GM23338 (cell line): ENCODE data around the gene LPIN1. TPM values are rescaled to one million over a fixed set of nuclear protein-coding genes. Genes with fewer than 3 reads are reported as not detected.

Experiments used
- ATAC-seq: fragments of 200-7000 bp; cut with Tn5 transposase; 3 replicates; pipeline ENCODE4 v1.9.1; 2020
- DNase-seq: peaks from one replicate; pipeline ENCODE4 v3.0.0-alpha.2; 2015; ENCODE audit warnings: low spot score
- H2AFZ ChIP-seq: fragments of 200-600 bp; sonication (generic); 2 replicates; pipeline ENCODE4 v1.8.0; 2016; ENCODE audit warnings: antibody characterized with exemption, mild to moderate bottlenecking, moderate library complexity
- H3F3A ChIP-seq: fragments of 200-600 bp; sonication (generic); replicated peaks from 2 replicates; pipeline ENCODE4 v1.8.0; 2017; ENCODE audit warnings: antibody characterized with exemption, mixed run types, low read depth
- H3K27ac ChIP-seq: fragments of 200-600 bp; sonication (generic); 2 replicates; pipeline ENCODE4 v1.6.1; 2016; ENCODE audit warnings: low read depth
- H3K27me3 ChIP-seq: fragments of 200-600 bp; sonication (generic); 2 replicates; pipeline ENCODE4 v1.8.0; 2016; ENCODE audit warnings: mild to moderate bottlenecking, mixed run types, moderate library complexity; ENCODE audit not compliant: insufficient read depth
- H3K36me3 ChIP-seq: fragments of 200-600 bp; sonication (generic); 2 replicates; pipeline ENCODE4 v1.8.0; 2016; ENCODE audit warnings: mild to moderate bottlenecking; ENCODE audit not compliant: insufficient read depth
- H3K4me1 ChIP-seq: fragments of 200-600 bp; sonication (generic); 2 replicates; pipeline ENCODE4 v1.8.0; 2016; ENCODE audit warnings: mild to moderate bottlenecking, moderate library complexity; ENCODE audit not compliant: insufficient read depth
- H3K4me2 ChIP-seq: fragments of 200-600 bp; sonication (generic); 2 replicates; pipeline ENCODE4 v1.7.1; 2017; ENCODE audit warnings: mixed run types
- H3K4me3 ChIP-seq: fragments of 200-600 bp; sonication (generic); 2 replicates; pipeline ENCODE4 v1.6.1; 2016; ENCODE audit warnings: mixed run types
- H3K79me2 ChIP-seq: fragments of 200-600 bp; sonication (generic); replicated peaks from 2 replicates; pipeline ENCODE4 v1.8.0; 2017; ENCODE audit warnings: mild to moderate bottlenecking; ENCODE audit not compliant: insufficient read depth
- H3K9me2 ChIP-seq: fragments of 200-600 bp; sonication (generic); 2 replicates; pipeline ENCODE4 v1.8.0; 2017; ENCODE audit not compliant: insufficient read depth
- H4K20me1 ChIP-seq: fragments of 200-600 bp; sonication (generic); replicated peaks from 2 replicates; pipeline ENCODE4 v1.8.0; 2017; ENCODE audit warnings: mild to moderate bottlenecking; ENCODE audit not compliant: insufficient read depth
- H3K27ac Mint-ChIP-seq: 2 replicates; pipeline ENCODE4 v1.8.0; 2020; ENCODE audit warnings: inconsistent platforms, mild to moderate bottlenecking, moderate library complexity, mixed read lengths
- H3K27me3 Mint-ChIP-seq: 3 replicates; pipeline ENCODE4 v1.8.0; 2022; ENCODE audit warnings: low read depth, mild to moderate bottlenecking, moderate library complexity, mixed read lengths, inconsistent platforms; ENCODE audit not compliant: insufficient read depth, poor library complexity
- H3K36me3 Mint-ChIP-seq: 3 replicates; pipeline ENCODE4 v1.8.0; 2021; ENCODE audit warnings: low read depth, mild to moderate bottlenecking, inconsistent platforms, moderate library complexity, mixed read lengths
- H3K4me1 Mint-ChIP-seq: 3 replicates; pipeline ENCODE4 v1.8.0; 2020; ENCODE audit warnings: mild to moderate bottlenecking, inconsistent platforms, mixed read lengths
- H3K4me3 Mint-ChIP-seq: 3 replicates; pipeline ENCODE4 v1.8.0; 2021; ENCODE audit warnings: moderate library complexity, mild to moderate bottlenecking, inconsistent platforms, mixed read lengths
- H3K9me3 Mint-ChIP-seq: 3 replicates; pipeline ENCODE4 v1.8.0; 2020; ENCODE audit warnings: moderate library complexity, mild to moderate bottlenecking, inconsistent platforms, mixed read lengths
- CREB1 ChIP-seq: fragments of 250-450 bp; sonication (Bioruptor Pico); IDR thresholded peaks from 2 replicates; pipeline ENCODE4 v1.5.0; 2020; ENCODE audit warnings: low read depth, mild to moderate bottlenecking, moderate library complexity
- ETS1 ChIP-seq: IDR thresholded peaks from 2 replicates; pipeline ENCODE4 v1.6.1; 2016; ENCODE audit warnings: antibody characterized with exemption
- EZH2 ChIP-seq: fragments of 200-600 bp; sonication (generic); IDR thresholded peaks from one replicate; pipeline ENCODE4 v1.8.0; 2017; ENCODE audit warnings: antibody characterized with exemption, mild to moderate bottlenecking, low read depth; ENCODE audit not compliant: unreplicated experiment
- EZH2phosphoT487 ChIP-seq: fragments of 200-600 bp; sonication (generic); IDR thresholded peaks from one replicate; pipeline ENCODE4 v1.8.1; 2018; ENCODE audit warnings: antibody characterized with exemption; ENCODE audit not compliant: unreplicated experiment
- JUNB ChIP-seq: IDR thresholded peaks from one replicate; pipeline ENCODE4 v1.6.1; 2016; ENCODE audit warnings: antibody characterized with exemption; ENCODE audit not compliant: unreplicated experiment
- NANOG ChIP-seq: IDR thresholded peaks from 2 replicates; pipeline ENCODE4 v1.6.1; 2016; ENCODE audit warnings: antibody characterized with exemption, borderline replicate concordance
- POLR2AphosphoS5 ChIP-seq: IDR thresholded peaks from 2 replicates; pipeline ENCODE4 v1.6.1; 2016; ENCODE audit warnings: antibody characterized with exemption, low read depth
- REST ChIP-seq: IDR thresholded peaks from one replicate; pipeline ENCODE4 v1.6.1; 2018; ENCODE audit warnings: antibody characterized with exemption; ENCODE audit not compliant: unreplicated experiment
- STAT1 ChIP-seq: IDR thresholded peaks from one replicate; pipeline ENCODE4 v1.6.1; 2016; ENCODE audit warnings: antibody characterized with exemption; ENCODE audit not compliant: unreplicated experiment
- ZNF114 ChIP-seq: fragments of 250-450 bp; sonication (Bioruptor Pico); IDR thresholded peaks from 2 replicates; pipeline ENCODE4 v1.5.0; 2020; ENCODE audit warnings: mild to moderate bottlenecking, moderate library complexity
- ZNF331 ChIP-seq: fragments of 250-450 bp; sonication (Bioruptor Pico); IDR thresholded peaks from 2 replicates; pipeline ENCODE4 v1.5.0; 2020; ENCODE audit warnings: low read depth, mild to moderate bottlenecking, moderate library complexity
- polyA plus RNA-seq: library from polyadenylated mRNA; unstranded; fragments of >200 nt; fragmentation: Nextera tagmentation; extraction: Ambion mirVana; gene quantifications from 2 replicates; pipeline ENCODE4 v1.2.1, GENCODE V29; 2016
- total RNA-seq: library from RNA; depleted of rRNA; stranded (reverse); fragments of >200 nt; shearing (Covaris generic); gene quantifications from 2 replicates; pipeline ENCODE4 v1.2.3, GENCODE V29; 2014
- TF ChIP-seq, protein P1 (sequence below), 2 experiments: fragments of 200-600 bp in 1 of 2; sonication (generic) in 1 of 2; conservative IDR thresholded peaks; 2 replicates each; pipeline versions ENCODE4 v1.5.1 to v1.6.1; 2016 to 2017; ENCODE audit warnings: antibody characterized with exemption in 2 of 2, low read depth in 2 of 2, mild to moderate bottlenecking in 2 of 2, moderate library complexity in 1 of 2
- TF ChIP-seq, protein P2 (sequence below): fragments of 250-450 bp; sonication (Bioruptor Pico); IDR thresholded peaks from 2 replicates; pipeline ENCODE4 v1.5.0; 2020; ENCODE audit warnings: mild to moderate bottlenecking, moderate library complexity

The LPIN1 gene
- total and polyA plus RNA-seq, 2 experiments from 2014 or later = 4.4 to 9.5 TPM

GRCh38 chr2:11784280-11784679 is 37.8 kb downstream of the LPIN1 start:
- Histone ChIP-seq H3K36me3 (peaks cover 3% of the 10 kb centered on the region; the same call in 1 of the 2 replicates), H3K27me3 (no peaks in the 10 kb centered on the region), H3K4me1 (no peaks in the 10 kb centered on the region), H3F3A (no peaks in the 10 kb centered on the region), H3K27ac (no peak overlapping the region), H3K4me2 (peak overlapping the region; percentile 80), H3K9me2 (no peaks in the 10 kb centered on the region), H3K79me2 (no peaks in the 10 kb centered on the region), H2AFZ (peak overlapping the region; percentile 94), H3K4me3 (peak overlapping the region; percentile 60), H4K20me1 (no peaks in the 10 kb centered on the region)
- H3K36me3 Mint-ChIP-seq = peaks cover 4% of the 10 kb centered on the region; the same call in 1 of the 3 replicates
- peak overlapping the region; percentile 78 for H3K4me3 Mint-ChIP-seq
- TF ChIP-seq JUNB (no peak), STAT1 (no peak), ETS1 (no peak), ZNF114 (CRISPR knock-in tag) (no peak), EZH2phosphoT487 (no peak), ZNF331 (CRISPR knock-in tag) (no peak), NANOG (no peak), EZH2 (no peak), REST (no peak), POLR2AphosphoS5 (no peak), CREB1 (CRISPR knock-in tag) (no peak)
- TF ChIP-seq, protein P1, sequence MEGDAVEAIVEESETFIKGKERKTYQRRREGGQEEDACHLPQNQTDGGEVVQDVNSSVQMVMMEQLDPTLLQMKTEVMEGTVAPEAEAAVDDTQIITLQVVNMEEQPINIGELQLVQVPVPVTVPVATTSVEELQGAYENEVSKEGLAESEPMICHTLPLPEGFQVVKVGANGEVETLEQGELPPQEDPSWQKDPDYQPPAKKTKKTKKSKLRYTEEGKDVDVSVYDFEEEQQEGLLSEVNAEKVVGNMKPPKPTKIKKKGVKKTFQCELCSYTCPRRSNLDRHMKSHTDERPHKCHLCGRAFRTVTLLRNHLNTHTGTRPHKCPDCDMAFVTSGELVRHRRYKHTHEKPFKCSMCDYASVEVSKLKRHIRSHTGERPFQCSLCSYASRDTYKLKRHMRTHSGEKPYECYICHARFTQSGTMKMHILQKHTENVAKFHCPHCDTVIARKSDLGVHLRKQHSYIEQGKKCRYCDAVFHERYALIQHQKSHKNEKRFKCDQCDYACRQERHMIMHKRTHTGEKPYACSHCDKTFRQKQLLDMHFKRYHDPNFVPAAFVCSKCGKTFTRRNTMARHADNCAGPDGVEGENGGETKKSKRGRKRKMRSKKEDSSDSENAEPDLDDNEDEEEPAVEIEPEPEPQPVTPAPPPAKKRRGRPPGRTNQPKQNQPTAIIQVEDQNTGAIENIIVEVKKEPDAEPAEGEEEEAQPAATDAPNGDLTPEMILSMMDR (conservative IDR thresholded peaks at IDR 0.05; ENCODE audit: low read depth in 2 of 2) = no peak
- TF ChIP-seq, protein P2, sequence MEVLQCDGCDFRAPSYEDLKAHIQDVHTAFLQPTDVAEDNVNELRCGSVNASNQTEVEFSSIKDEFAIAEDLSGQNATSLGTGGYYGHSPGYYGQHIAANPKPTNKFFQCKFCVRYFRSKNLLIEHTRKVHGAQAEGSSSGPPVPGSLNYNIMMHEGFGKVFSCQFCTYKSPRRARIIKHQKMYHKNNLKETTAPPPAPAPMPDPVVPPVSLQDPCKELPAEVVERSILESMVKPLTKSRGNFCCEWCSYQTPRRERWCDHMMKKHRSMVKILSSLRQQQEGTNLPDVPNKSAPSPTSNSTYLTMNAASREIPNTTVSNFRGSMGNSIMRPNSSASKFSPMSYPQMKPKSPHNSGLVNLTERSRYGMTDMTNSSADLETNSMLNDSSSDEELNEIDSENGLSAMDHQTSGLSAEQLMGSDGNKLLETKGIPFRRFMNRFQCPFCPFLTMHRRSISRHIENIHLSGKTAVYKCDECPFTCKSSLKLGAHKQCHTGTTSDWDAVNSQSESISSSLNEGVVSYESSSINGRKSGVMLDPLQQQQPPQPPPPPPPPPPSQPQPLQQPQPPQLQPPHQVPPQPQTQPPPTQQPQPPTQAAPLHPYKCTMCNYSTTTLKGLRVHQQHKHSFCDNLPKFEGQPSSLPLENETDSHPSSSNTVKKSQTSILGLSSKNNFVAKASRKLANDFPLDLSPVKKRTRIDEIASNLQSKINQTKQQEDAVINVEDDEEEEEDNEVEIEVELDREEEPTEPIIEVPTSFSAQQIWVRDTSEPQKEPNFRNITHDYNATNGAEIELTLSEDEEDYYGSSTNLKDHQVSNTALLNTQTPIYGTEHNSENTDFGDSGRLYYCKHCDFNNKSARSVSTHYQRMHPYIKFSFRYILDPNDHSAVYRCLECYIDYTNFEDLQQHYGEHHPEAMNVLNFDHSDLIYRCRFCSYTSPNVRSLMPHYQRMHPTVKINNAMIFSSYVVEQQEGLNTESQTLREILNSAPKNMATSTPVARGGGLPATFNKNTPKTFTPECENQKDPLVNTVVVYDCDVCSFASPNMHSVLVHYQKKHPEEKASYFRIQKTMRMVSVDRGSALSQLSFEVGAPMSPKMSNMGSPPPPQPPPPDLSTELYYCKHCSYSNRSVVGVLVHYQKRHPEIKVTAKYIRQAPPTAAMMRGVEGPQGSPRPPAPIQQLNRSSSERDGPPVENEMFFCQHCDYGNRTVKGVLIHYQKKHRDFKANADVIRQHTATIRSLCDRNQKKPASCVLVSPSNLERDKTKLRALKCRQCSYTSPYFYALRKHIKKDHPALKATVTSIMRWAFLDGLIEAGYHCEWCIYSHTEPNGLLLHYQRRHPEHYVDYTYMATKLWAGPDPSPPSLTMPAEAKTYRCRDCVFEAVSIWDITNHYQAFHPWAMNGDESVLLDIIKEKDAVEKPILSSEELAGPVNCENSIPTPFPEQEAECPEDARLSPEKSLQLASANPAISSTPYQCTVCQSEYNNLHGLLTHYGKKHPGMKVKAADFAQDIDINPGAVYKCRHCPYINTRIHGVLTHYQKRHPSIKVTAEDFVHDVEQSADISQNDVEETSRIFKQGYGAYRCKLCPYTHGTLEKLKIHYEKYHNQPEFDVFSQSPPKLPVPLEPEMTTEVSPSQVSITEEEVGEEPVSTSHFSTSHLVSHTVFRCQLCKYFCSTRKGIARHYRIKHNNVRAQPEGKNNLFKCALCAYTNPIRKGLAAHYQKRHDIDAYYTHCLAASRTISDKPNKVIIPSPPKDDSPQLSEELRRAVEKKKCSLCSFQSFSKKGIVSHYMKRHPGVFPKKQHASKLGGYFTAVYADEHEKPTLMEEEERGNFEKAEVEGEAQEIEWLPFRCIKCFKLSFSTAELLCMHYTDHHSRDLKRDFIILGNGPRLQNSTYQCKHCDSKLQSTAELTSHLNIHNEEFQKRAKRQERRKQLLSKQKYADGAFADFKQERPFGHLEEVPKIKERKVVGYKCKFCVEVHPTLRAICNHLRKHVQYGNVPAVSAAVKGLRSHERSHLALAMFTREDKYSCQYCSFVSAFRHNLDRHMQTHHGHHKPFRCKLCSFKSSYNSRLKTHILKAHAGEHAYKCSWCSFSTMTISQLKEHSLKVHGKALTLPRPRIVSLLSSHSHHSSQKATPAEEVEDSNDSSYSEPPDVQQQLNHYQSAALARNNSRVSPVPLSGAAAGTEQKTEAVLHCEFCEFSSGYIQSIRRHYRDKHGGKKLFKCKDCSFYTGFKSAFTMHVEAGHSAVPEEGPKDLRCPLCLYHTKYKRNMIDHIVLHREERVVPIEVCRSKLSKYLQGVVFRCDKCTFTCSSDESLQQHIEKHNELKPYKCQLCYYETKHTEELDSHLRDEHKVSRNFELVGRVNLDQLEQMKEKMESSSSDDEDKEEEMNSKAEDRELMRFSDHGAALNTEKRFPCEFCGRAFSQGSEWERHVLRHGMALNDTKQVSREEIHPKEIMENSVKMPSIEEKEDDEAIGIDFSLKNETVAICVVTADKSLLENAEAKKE (CRISPR knock-in tag) = no peak
- no peaks in the 10 kb centered on the region for H3K9me3 Mint-ChIP-seq
- DNase-seq (no peak), ATAC-seq (peak; percentile 17; the same call in 2 of the 3 replicates)
- H3K4me1 Mint-ChIP-seq = peaks cover 3% of the 10 kb centered on the region; the same call in 1 of the 3 replicates
- no peak overlapping the region for H3K27ac Mint-ChIP-seq
- H3K27me3 Mint-ChIP-seq = peaks cover 5% of the 10 kb centered on the region
